Activated CD8-positive, alpha-beta memory T cell treated with anti-CD3 and anti-CD28 coated beads, Interleukin-2, amount 10 ng/mL, durations not matched to agents 7 days and 5 days (primary cell): ENCODE results near the gene PCSK5. TPM values are rescaled to one million over a fixed set of nuclear protein-coding genes. Genes with fewer than 3 reads are reported as not detected.

ENCODE experiments used
- ATAC-seq: fragments of 150-1000 bp; cut with Tn5 transposase; one replicate; pipeline ENCODE4 v1.10.0; 2021; ENCODE audit warnings: moderate library complexity
- CTCF ChIA-PET: fragments of 350-600 bp; sonication (Branson Sonifier 250); formaldehyde crosslinking; loops from one replicate; lab custom pipeline; 2021; ENCODE audit warnings: antibody characterized with exemption; lab: Charles Lee
- DNase-seq: peaks from one replicate; pipeline ENCODE4 v3.0.0-alpha.2; 2020
- H3K27ac Mint-ChIP-seq: one replicate; pipeline ENCODE4 v1.8.0; 2021; ENCODE audit warnings: mild to moderate bottlenecking, mixed read lengths
- H3K27me3 Mint-ChIP-seq: one replicate; pipeline ENCODE4 v1.8.0; 2021; ENCODE audit warnings: mixed read lengths
- H3K36me3 Mint-ChIP-seq: one replicate; pipeline ENCODE4 v1.8.0; 2021; ENCODE audit warnings: mild to moderate bottlenecking, mixed read lengths
- H3K4me1 Mint-ChIP-seq: one replicate; pipeline ENCODE4 v1.8.0; 2021; ENCODE audit warnings: mixed read lengths
- H3K4me3 Mint-ChIP-seq: one replicate; pipeline ENCODE4 v1.8.0; 2021; ENCODE audit warnings: mild to moderate bottlenecking, moderate library complexity, mixed read lengths
- H3K9me3 Mint-ChIP-seq: one replicate; pipeline ENCODE4 v1.8.0; 2022; ENCODE audit warnings: low read depth, mixed read lengths
- total RNA-seq, 2 experiments: library from RNA; stranded (reverse); gene quantifications; one replicate each; pipeline ENCODE4 v1.2.3, GENCODE V29; 2021

Gene PCSK5
- total RNA-seq, 2 experiments from 2014 or later = 1.1 to 2.0 TPM

DNA sequence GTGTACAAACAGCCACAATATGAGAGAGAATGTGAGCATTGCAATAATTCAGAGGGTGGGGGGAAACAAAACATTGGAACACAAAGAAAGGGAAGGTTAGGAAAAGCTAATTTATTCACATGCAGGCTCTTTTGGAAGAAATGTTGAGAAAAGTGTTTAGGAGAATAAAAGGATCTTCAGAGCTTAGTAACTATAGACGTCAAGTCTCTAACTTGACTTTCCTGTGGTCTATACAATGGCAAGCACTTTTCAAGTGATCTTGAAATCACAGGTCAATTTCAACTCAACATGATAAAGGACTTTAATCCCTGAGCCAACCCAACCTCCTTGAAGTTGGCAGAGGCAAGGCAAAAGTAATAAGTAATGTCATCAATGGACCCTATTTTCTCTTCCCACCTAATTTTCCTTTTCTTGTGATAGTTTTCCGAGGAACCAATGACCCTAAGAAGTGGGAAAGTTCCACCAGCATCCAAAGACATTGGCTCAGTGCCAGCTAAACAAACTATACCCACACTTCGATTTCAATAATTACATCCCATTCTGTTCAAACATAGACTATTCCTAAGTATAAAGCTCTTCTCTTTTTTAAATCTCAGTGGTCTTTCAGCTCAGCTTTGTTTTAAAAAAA lies 480.0 kb downstream of the PCSK5 start:
- no peak for DNase-seq
- CTCF ChIA-PET = no interaction called here
- no peaks in the 10 kb centered on the region for H3K9me3 Mint-ChIP-seq
- no peak overlapping the region for H3K27ac Mint-ChIP-seq
- no peak overlapping the region for H3K4me3 Mint-ChIP-seq
- no peak for ATAC-seq
- H3K36me3 Mint-ChIP-seq = no peaks in the 10 kb centered on the region
- H3K27me3 Mint-ChIP-seq = no peaks in the 10 kb centered on the region
- H3K4me1 Mint-ChIP-seq = peaks cover 9% of the 10 kb centered on the region

DNA sequence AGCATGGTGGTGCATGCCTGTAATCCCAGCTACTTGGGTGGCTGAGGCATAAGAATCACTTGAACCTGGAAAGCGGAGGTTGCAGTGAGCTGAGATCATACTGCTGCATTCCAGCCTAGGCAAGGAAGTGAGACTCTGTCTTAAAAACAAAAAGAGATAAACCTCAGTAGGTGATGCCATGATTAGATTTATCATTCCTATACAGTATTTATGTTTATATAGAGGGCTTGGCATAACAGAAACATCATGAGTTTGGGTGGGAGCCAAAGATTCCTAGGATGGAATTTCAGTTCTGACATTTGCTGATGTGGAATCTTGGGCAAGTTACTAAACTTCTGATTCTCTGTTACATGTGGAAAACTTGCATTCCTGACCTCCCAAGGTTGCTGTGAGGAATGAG lies 481.4 kb downstream of the PCSK5 start:
- Mint-ChIP-seq H3K27ac (no peak overlapping the region), H3K27me3 (no peaks in the 10 kb centered on the region), H3K9me3 (no peaks in the 10 kb centered on the region), H3K4me3 (no peak overlapping the region), H3K36me3 (no peaks in the 10 kb centered on the region), H3K4me1 (peaks cover 9% of the 10 kb centered on the region)
- DNase-seq (no peak), ATAC-seq (no peak)
- CTCF ChIA-PET = no interaction called here

DNA sequence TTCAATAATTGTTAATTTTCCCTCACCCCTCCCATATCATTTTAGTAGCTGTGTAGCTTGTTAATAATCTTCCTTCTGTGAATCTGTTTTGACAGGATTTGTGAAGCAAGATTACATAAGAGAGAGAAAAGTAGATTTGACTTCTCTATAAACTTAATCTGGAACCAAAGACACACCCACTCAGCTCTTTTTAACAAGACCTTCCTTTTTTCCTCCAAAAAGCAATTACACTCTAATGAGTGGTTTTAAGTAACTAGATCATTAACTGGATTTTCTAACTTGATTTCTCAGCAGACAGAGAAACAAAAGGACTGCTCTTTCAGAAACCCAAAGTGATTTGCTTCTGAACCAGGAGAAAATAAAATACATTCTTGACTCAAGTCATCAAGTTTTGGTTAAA lies 481.9 kb downstream of the PCSK5 start:
- Mint-ChIP-seq H3K9me3 (no peaks in the 10 kb centered on the region), H3K27me3 (no peaks in the 10 kb centered on the region), H3K4me3 (no peak overlapping the region), H3K4me1 (peaks cover 9% of the 10 kb centered on the region), H3K36me3 (no peaks in the 10 kb centered on the region), H3K27ac (no peak overlapping the region)
- DNase-seq = no peak
- no peak for ATAC-seq
- CTCF ChIA-PET = no interaction called here

DNA sequence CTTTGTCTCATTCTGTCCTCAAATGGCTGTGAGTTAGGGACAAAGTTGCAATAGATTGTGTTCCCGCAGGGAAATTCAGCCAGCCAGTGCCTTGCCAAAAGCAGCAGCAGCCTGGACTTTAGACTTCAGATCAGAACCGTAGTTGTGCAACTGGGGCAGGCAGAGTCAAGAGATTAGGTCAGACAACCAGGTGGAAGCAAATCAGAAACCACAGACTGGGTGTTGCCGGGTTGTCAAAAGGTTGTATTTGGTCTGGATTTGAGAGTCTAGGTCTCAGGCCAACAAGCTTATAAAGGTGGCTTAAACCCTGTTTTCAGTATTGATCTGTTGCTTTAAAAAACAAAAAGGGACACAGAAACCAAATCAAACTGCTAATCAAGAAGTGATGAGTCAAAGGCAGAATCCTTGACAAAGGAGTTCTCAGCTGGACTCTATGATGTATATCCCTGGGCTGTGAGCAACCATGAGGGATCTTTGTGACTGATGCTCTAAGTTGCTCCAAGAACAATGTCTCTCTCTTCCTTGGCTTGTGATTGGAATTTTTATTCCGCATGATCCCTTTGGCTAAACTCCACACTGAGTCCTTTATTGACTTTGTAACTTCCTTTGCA lies 482.8 kb downstream of the PCSK5 start:
- DNase-seq (no peak), ATAC-seq (no peak)
- H3K36me3 Mint-ChIP-seq = no peaks in the 10 kb centered on the region
- no peak overlapping the region for H3K4me3 Mint-ChIP-seq
- peaks cover 9% of the 10 kb centered on the region for H3K4me1 Mint-ChIP-seq
- CTCF ChIA-PET = interaction anchor here (2.0 kb wide), 1 partner anchor 20 kb away, joined by 4 read pairs; no protein-coding TSS in a partner anchor
- H3K27ac Mint-ChIP-seq = no peak overlapping the region
- no peaks in the 10 kb centered on the region for H3K27me3 Mint-ChIP-seq
- no peaks in the 10 kb centered on the region for H3K9me3 Mint-ChIP-seq

DNA sequence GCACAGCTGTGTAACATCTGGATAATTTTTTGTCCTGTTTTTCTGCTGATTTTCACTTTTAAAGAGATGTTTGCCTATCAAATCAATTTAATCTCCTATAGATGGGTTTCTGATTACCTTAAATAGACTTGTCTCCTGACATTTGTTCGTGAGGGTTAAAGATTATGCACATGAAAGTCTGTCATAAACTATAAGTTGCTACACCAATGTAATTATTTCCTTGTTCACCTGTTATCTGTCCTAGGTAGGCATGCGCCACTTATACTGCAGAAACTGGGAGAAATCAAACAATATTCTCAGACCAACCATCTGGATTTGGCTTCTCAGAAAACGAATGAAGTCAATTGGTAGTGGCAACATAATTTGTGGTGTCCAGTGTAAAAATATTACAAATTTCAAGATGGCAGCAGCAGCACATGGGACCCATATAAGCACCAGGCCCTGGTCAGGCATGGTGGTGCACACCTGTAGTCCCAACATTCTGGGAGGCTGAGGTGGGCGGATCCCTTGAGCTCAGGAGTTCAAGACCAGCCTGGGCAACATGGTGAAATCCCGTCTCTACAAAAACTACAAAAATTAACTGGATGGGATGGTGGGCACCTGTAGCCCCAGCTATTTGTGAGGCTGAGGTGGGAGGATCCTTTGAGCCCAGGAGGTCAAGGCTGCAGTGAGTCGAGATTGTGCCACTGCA lies 483.5 kb downstream of the PCSK5 start:
- Mint-ChIP-seq H3K27ac (no peak overlapping the region), H3K4me1 (peaks cover 9% of the 10 kb centered on the region)

DNA sequence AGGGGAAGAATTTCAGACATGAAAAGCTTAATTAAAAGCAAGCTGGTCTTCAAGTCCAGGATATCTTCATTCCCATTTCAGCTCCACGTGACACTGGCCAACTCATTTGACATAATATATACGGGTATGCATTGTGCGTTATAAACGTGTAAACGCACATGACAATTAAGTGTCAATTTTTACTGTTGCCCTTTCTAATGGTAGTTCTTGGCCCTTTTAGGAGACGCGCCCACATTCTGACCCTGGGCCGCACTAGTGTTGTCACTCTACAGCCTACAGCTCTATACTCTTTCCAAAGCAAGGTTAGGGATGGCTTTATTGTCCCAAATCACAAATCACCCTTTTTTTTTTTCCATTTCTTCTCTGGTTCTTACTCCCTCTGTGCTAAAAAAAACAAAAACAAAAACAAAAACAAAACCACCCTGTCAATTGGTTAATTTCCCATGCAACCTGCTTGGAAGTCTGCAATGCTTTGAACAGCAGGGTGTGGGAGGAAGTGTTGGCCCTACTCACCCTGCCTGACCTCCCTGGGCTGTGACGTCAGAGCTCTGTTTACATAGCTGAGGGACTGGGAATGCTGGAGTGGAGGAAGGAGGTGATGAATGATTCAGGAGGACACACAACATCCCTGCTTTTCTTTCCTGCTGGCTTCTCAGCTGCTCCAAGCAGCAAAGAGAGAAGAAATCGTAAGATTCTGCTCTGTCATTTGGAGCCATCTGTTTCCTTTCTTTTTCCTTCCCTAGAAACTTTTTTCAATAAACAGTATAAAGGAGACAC lies 484.5 kb downstream of the PCSK5 start:
- Mint-ChIP-seq H3K27ac (no peak overlapping the region), H3K36me3 (no peaks in the 10 kb centered on the region), H3K4me3 (no peak overlapping the region), H3K4me1 (peaks cover 9% of the 10 kb centered on the region), H3K9me3 (no peaks in the 10 kb centered on the region), H3K27me3 (no peaks in the 10 kb centered on the region)
- ATAC-seq (no peak), DNase-seq (no peak)
- CTCF ChIA-PET = interaction anchor here (2.0 kb wide), 1 partner anchor 18 kb away, joined by 4 read pairs; no protein-coding TSS in a partner anchor

More for the DNA sequence above, 483.5 kb downstream of the PCSK5 start:
- Mint-ChIP-seq H3K27me3 (no peaks in the 10 kb centered on the region), H3K9me3 (no peaks in the 10 kb centered on the region), H3K36me3 (no peaks in the 10 kb centered on the region), H3K4me3 (no peak overlapping the region)
- ATAC-seq = no peak
- DNase-seq = no peak
- CTCF ChIA-PET = interaction anchor here (2.0 kb wide), 1 partner anchor 19 kb away, joined by 4 read pairs; no protein-coding TSS in a partner anchor

DNA sequence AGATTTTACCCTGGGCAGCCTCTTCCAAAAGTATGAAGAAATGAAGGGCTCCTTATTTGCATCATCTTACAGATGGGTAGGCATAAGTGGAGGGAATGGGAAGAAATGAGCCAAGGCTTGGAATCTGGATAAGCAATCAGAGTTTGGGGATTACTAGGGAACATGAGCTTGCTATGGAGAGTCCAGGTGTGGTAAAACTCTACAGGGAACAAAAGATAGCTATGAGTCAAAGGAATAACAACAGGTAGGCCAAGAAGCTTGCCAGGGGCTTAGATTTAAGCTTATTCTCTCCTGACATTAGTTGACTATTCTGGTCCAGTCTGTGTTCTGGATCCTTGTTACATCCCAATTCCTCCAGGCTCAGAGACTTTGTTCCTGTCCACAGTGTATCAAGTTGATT lies 487.3 kb downstream of the PCSK5 start:
- no peak for ATAC-seq
- Mint-ChIP-seq H3K9me3 (no peaks in the 10 kb centered on the region), H3K27ac (no peak overlapping the region), H3K4me3 (no peak overlapping the region), H3K27me3 (no peaks in the 10 kb centered on the region), H3K4me1 (peaks cover 9% of the 10 kb centered on the region), H3K36me3 (peaks cover 4% of the 10 kb centered on the region)
- no peak for DNase-seq
- CTCF ChIA-PET = interaction anchor here (0.6 kb wide), 1 partner anchor 12 kb away, joined by 3 read pairs; no protein-coding TSS in a partner anchor

DNA sequence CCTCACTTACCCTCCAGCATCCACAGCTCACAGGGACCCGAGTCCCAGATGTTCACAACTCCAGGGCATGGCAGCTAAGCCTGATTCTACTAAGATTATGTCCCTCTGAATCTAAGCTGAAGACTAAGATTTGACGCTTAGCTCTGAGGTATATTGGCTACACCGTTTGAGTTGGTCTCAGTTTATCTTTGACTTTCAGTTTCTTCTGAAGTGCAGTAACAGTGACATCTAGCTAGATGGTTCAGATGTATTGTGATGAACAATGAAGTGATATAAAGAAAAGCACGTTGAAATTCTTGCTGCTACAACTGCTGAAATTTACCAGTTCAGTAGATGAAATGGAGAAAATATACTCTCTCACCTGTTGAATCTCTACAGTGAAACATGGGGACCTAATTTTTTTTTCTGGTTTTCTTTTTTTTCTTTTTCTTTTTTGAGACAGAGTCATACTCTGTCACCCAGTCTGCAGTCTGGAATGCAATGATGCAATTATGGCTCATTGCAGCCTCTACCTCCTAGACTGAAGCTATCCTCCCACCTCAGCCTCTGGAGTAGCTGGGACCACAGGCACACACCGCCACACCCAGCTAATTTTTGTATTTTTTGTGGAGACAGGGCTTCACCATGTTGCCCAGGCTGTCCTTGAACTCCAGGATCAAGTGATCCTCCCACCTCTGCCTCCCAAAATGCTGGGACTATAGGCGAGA lies 488.0 kb downstream of the PCSK5 start:
- no peak for ATAC-seq
- H3K4me1 Mint-ChIP-seq = peaks cover 4% of the 10 kb centered on the region
- CTCF ChIA-PET = interaction anchor here (0.6 to 1.5 kb wide), 2 partner anchors 12 to 13 kb away, joined by 3 to 4 read pairs; no protein-coding TSS in a partner anchor

DNA sequence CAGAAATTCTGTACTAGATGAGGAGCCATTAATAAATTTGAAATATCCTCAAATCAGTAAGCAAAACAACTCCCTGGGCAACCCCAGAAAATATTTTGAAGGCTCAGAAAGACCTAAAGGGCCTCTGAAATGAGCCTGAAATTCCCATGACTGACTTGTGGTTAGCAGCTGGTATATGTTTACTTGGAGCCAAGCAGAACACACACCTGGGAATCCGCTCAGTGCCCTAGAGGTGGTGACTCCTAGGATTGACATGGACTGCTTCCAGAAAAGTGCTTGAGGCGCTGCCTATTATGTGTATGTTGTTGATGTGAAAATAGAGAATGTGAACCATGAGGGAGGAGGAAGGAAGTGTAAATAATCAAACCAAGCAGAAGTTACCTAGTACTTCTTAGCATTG lies 489.0 kb downstream of the PCSK5 start:
- Mint-ChIP-seq H3K36me3 (peaks cover 11% of the 10 kb centered on the region), H3K27me3 (no peaks in the 10 kb centered on the region), H3K9me3 (no peaks in the 10 kb centered on the region), H3K4me3 (no peak overlapping the region), H3K27ac (no peak overlapping the region), H3K4me1 (no peaks in the 10 kb centered on the region)
- DNase-seq (no peak), ATAC-seq (no peak)
- CTCF ChIA-PET = interaction anchor here (1.5 kb wide), 1 partner anchor 12 kb away, joined by 4 read pairs; no protein-coding TSS in a partner anchor

More for the DNA sequence above, 488.0 kb downstream of the PCSK5 start:
- Mint-ChIP-seq H3K27ac (no peak overlapping the region), H3K27me3 (no peaks in the 10 kb centered on the region), H3K9me3 (no peaks in the 10 kb centered on the region), H3K4me3 (no peak overlapping the region), H3K36me3 (peaks cover 7% of the 10 kb centered on the region)
- DNase-seq = no peak

DNA sequence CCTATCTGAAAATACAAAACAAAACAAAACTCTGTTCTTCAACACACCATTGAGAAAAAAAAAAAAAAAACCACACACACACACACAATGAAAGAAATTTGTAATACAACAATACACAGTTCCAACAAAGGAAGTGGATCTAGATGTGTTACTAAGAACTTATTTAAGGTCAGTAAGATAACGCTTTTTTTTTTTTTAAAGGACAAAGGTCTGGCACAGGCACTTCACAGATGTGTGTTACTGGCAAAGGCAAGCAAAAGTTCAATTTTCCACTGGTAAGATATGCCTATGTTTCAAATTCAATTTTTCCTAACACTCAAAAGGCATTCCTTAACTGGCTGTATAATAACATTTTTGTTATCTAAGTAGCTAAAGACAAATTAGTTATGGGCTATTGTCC lies 500.2 kb downstream of the PCSK5 start:
- Mint-ChIP-seq H3K36me3 (peaks cover 36% of the 10 kb centered on the region), H3K4me1 (peaks cover 35% of the 10 kb centered on the region), H3K27me3 (no peaks in the 10 kb centered on the region), H3K4me3 (no peak overlapping the region), H3K27ac (no peak overlapping the region), H3K9me3 (no peaks in the 10 kb centered on the region)
- ATAC-seq (no peak), DNase-seq (no peak)
- CTCF ChIA-PET = interaction anchor here (0.6 to 1.5 kb wide), 2 partner anchors 12 to 312 kb away, joined by 3 read pairs; no protein-coding TSS in a partner anchor

DNA sequence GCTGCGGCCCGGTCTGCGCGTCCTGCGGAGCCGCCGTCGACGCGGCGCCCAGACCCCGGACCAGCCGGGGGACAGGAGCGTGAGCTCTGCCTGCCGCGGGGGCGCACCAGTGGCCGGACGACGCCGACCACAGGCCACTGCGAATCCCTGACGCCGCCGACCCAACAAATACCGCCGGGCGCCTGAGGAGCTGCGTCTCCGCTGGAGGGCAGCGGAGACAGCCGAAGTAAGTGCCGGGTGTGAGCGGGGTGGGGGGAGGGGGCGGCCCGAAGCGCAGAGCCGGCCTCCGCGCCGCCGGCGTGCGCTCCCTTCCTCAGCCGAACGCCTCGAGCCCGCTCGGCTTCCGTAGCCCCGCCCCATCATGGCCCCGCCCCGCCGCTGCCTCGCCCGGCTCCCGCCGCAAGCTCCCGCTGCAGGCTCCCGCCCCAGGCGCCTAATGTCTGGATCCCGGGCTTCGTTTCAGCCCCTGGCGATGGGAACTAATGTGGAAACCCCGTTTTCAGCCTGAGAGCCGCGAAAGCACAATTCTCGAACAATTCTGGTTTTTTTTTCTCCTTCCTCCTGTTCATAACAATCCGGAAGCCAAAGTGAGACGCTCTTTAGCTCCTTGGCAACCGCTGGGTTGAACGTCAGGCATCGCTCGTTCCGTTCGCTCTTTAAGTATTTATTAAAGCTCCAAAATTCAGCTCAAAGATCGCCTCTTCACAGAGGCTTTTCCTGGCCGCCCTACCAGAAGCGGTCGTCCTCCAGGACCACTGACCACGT lies 503.9 kb downstream of the PCSK5 start, which contains the start of gene RFK:
TSS of gene RFK (minus strand) at position 232 of the 765 bp plus-strand sequence. CDS start 255 bp downstream, outside the sequence.
- H3K36me3 Mint-ChIP-seq = peaks cover 27% of the 10 kb centered on the region
- ATAC-seq (peak; percentile 92), DNase-seq (peak; percentile 91)
- peak within 1 kb of the TSS; percentile 94 for H3K4me3 Mint-ChIP-seq
- CTCF ChIA-PET = interaction anchor here (0.7 to 2.5 kb wide), 16 partner anchors 9 to 312 kb away, joined by 3 to 12 read pairs (median 5); no protein-coding TSS in a partner anchor
- H3K27me3 Mint-ChIP-seq = no peaks in the 10 kb centered on the region
- H3K4me1 Mint-ChIP-seq = peaks cover 34% of the 10 kb centered on the region
- H3K27ac Mint-ChIP-seq = peak within 1 kb of the TSS; percentile 98
- no peaks in the 10 kb centered on the region for H3K9me3 Mint-ChIP-seq

DNA sequence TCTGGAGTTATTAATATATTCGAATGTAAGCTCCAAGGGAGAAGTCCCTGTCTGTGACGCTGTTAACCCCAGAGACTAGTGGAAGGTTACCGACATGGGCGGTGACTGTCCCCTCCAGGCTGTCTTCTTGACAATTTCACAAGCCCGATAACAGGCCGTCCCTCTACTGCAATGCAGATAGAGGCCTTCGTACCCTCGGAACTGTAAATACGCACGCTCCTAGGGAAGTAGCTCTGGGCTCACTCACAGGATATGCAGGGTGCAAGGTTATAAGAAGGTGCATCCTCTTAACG lies 504.4 kb downstream of the PCSK5 start:
- peak; percentile 80 for DNase-seq
- H3K9me3 Mint-ChIP-seq = no peaks in the 10 kb centered on the region
- H3K4me1 Mint-ChIP-seq = peaks cover 33% of the 10 kb centered on the region
- peak overlapping the region; percentile 94 for H3K4me3 Mint-ChIP-seq
- H3K27ac Mint-ChIP-seq = peak overlapping the region; percentile 98
- ATAC-seq = peak; percentile 62
- no peaks in the 10 kb centered on the region for H3K27me3 Mint-ChIP-seq
- peaks cover 24% of the 10 kb centered on the region for H3K36me3 Mint-ChIP-seq
- CTCF ChIA-PET = interaction anchor here (0.7 to 2.5 kb wide), 11 partner anchors 8 to 312 kb away, joined by 3 to 12 read pairs (median 4); no protein-coding TSS in a partner anchor
